Peyer's patch (tissue), 4 donors: ENCODE data around the gene WNT5A. TPM values are rescaled to one million over a fixed set of nuclear protein-coding genes. Genes with fewer than 3 reads are reported as not detected.

ENCODE experiments used
- DNase-seq, 3 donors: peaks; one replicate each; pipeline ENCODE4 v3.0.0-alpha.2; 2017 to 2019
- H3K27ac ChIP-seq, 4 donors: fragments of 200-600 bp; sonication (generic); one replicate each; pipeline ENCODE4 v1.5.1; 2016 to 2019
- H3K27me3 ChIP-seq, 2 donors: fragments of 200-600 bp; sonication (generic); one replicate each; pipeline ENCODE4 v1.5.1; 2019
- H3K36me3 ChIP-seq, 3 donors: fragments of 200-600 bp; sonication (generic); one replicate each; pipeline ENCODE4 v1.5.1; 2016 to 2019
- H3K4me1 ChIP-seq, 4 donors: fragments of 200-600 bp; sonication (generic); one replicate each; pipeline ENCODE4 v1.5.1; 2016 to 2019
- H3K4me3 ChIP-seq, 4 donors: fragments of 200-600 bp; sonication (generic); 1 replicate in 3 of 4; 2 replicates in 1 of 4; pipeline ENCODE4 v1.5.1; 2016 to 2019; ENCODE audit warnings: mild to moderate bottlenecking in 1 of 4
- H3K9me3 ChIP-seq, 4 donors: fragments of 200-600 bp; sonication (generic); one replicate each; pipeline ENCODE4 v1.5.1; 2016 to 2019; ENCODE audit warnings: mild to moderate bottlenecking in 1 of 4
- CTCF ChIP-seq, 6 experiments: fragments of 450-650 bp in 4 of 6; fragments of 200-600 bp in 2 of 6; sonication (generic) in 1 of 6; IDR thresholded peaks; one replicate each; pipeline ENCODE4 v1.5.1; 2017 to 2019; ENCODE audit warnings: antibody characterized with exemption in 6 of 6, mild to moderate bottlenecking in 3 of 6, moderate library complexity in 1 of 6
- POLR2A ChIP-seq, 2 donors: fragments of 450-650 bp; IDR thresholded peaks; one replicate each; pipeline ENCODE4 v1.5.1; 2017; ENCODE audit warnings: antibody characterized with exemption in 2 of 2, mild to moderate bottlenecking in 2 of 2, moderate library complexity in 2 of 2
- total RNA-seq, 4 donors: library from RNA; depleted of rRNA; stranded (reverse); fragments of >200 nt; gene quantifications; one replicate each; pipeline ENCODE4 v1.1.0, GENCODE V29; 2016

The WNT5A gene
- total RNA-seq, 4 donors from 2014 or later: 4.6 to 8.6 (median 7.9) TPM

GRCh38 chr3:55417211-55417610, 69.9 kb downstream of the WNT5A start:
- no peaks in the 10 kb centered on the region for H3K9me3 ChIP-seq
- DNase-seq: no peak
- H3K27me3 ChIP-seq: no peaks in the 10 kb centered on the region
- no peak for TF ChIP-seq POLR2A (IDR thresholded peaks at IDR 0.05)
- TF ChIP-seq CTCF (IDR thresholded peaks at IDR 0.05): no peak
- H3K27ac ChIP-seq: no peak overlapping the region
- H3K36me3 ChIP-seq: no peaks in the 10 kb centered on the region
- H3K4me3 ChIP-seq: no peak overlapping the region
- H3K4me1 ChIP-seq: no peaks in the 10 kb centered on the region

- Histone ChIP-seq H3K36me3 (no peaks in the 10 kb centered on the region), H3K4me1 (no peaks in the 10 kb centered on the region), H3K27ac (no peak overlapping the region), H3K4me3 (no peak overlapping the region), H3K27me3 (no peaks in the 10 kb centered on the region), H3K9me3 (no peaks in the 10 kb centered on the region)
- no peak for DNase-seq
- TF ChIP-seq CTCF (IDR thresholded peaks at IDR 0.05) (no peak), POLR2A (IDR thresholded peaks at IDR 0.05) (no peak)
Measured at GRCh38 chr3:55416331-55416821, 70.7 kb downstream of the WNT5A start.
